DMS114 treated with DMSO at 0.1 percent for 48 hours (cell line): ENCODE measurements around the gene APC2.
"Not testable (repeated sequence)": the region's sequence is repeated elsewhere in the genome, so short reads cannot be mapped to it uniquely, and the experiment has no call there.

ENCODE experiments used
- DNase-seq: peaks from one replicate; lab custom pipeline; 2025; ENCODE audit not compliant: unreplicated experiment; lab: John Stamatoyannopoulos, UW

APC2 gene

GRCh38 chr19:1412323-1412923, 37.5 kb upstream of the APC2 start:
- no peak for DNase-seq

DNA sequence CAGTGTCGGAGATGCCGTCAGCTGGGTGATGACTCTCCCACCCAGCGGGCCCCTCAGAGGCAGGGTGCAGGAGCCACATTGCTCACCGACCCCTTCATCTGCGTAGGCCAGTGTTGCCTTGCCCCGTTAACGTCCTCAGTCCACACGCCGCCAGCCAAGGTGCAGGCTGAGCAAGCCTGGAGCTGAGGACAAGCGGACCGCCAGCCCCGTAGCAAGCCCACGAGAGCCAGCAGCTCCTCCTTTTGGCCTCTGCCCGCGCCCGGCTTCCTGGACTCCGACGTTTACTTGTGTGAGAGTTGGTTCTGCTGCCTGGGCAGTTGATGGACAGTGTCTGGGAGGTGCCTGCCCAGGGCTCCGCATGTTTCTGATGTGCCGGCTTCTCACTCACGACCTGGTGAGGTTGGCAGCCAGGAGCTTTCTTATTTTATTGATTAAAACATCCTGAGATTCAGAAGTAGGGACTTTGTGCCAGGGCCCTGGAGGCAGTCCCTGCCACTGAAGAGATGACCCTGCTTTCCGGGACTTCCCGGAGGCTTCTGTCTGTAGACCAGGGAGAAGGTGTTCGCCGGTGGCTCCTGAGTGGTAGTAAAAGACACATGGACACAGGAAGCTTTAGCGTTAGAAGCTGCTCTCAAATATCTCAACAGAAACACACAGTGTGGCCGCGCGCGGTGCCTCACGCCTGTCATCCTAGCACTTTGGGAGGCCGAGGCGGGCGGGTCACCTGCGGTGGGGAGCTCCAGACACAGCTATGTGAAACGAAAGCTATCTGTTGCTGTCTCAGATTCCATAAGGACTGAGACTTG, 36.7 kb upstream of the APC2 start:
- no peak for DNase-seq

DNA sequence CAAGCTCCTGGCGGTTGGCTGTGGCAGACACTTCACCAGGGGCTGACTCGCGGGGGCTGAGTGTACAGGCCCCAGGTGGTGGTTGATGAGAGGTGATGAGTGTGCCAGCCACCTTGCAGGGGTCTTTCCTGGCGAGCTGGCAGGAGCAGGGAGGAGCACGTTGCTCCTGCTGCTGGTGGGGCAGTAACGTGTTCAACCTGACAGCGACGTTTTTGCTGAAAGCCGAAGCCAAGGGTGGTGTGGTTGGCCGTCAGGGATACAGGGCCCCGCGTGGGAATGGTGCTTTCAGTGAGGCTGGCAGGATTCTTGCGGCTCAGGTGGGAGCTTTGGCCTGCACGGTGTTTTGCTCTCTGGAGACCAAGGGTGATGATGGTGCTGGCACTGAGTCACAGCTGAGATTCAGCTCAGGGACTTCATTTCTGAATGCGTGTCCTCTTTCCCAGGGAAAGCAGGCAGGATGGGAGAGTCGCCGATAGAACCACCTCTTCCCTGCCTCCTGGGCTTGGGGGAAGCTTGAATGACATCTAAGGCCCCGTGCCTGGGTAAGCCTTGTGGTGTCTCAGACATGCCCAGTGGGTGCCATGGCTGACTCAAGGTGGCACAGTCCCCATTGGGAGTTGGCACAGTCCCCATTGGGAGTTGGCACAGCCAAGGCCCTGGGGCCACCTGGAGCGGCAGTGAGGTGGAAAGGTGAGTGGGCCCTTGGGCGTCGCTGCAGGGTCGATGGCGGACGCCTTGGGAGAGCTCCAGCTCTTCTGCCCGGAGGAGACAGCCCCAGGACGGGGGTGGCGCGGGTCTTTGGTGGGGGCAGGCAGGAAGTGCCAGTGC, 33.7 kb upstream of the APC2 start:
- no peak for DNase-seq

DNA sequence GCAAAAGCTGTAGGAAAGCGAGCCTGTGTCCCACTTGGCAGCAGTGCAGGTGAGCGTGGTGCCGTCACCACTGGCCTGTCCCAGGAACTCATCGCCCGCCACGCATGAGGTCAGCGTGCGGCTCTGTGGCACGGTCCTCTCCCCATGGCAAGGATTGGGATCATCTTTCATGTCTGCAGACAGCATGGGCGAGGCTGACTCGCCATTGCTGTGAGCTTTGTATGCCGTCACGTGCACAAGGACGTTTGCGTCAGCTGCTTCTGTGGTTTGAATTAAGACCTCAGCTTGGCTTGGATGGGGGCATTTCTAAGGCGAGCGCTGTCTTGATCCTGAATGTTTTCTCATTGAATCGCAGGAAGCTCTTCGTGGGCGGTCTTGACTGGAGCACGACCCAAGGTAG, 32.8 kb upstream of the APC2 start:
- DNase-seq = no peak

DNA sequence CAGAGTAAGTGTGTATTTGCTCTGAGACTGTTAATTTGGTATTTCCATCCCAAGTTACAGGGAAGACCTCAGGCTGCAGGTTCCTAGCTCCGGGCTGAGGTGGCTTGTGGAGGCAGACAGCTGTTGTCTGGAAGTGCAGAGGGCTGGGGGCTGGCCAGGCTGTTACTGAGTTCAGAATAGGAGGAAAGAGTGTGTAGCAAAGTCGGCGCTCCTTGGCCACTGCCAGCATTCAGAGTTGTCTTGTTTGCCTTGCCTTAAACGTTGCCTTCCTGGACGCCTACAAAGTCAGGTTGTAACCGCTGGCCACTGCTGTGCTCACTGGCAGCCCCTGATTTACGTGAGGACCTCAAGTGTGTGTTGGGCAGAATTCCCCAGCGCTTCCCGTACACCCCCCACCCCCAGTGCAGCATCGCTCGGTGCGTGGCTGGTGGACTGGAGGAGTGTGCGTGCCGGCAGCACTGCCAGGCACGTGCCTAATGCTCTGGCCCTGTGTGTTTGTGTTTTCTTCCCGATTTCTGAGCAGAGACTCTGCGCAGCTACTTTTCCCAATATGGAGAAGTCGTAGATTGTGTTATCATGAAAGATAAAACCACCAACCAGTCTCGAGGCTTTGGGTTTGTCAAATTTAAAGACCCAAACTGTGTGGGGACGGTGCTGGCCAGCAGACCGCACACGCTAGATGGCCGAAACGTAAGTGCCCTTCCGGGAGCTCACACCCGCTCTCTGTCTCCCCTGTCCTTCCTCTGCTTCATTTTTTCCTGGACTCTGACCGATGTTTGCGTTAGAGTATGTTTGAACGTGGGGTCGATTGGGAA, 32.0 kb upstream of the APC2 start:
- no peak for DNase-seq

DNA sequence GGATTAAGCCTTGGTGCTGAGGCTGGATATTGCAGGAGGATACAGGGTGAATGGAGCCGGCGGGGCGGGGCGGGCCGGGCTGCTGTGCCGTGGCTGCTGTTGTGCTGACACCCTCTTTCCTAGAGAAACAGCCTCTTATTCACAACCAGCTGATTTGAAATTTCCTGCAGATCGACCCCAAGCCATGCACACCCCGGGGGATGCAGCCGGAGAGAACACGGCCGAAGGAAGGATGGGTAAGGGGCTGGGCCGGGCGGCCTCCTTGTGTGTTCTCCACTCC, 31.5 kb upstream of the APC2 start:
- DNase-seq = no peak

DNA sequence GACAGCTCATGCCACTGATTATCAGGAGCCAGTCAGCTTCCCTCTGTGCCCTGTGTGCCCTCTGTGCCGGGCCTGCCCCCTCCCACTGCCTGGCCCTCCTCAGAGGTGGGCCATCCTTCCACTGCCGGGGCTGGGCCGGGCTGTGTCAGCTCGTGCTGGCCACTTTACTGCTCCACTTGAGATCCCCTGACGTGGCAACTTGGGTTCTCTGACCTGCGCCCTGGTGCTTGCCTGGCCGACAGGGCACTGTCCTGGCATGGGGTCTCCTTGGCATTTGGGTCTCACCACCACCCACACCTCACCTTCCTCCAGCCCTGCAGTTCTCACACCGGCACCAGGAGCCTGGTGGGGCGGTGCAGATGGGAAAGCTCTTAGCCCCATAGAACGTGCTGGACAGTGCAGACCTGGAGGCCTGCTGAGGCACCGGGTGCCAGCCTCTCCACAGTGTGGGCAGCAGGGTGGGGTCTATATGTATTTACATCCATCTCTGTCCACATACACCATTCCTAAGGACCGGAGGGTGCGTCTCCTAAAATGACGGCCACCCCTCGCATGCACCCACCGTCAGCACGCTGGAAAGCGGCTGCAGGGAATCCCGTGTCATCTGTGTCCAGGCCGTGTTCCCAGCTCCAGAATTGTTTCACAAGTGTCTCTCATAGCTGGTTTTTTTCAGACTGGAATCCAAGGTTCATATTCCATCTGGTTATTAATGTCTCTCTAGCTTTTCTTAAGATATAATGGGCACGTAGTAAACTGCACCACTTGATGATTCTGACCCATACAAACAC, 30.8 kb upstream of the APC2 start:
- DNase-seq = no peak

GRCh38 chr19:1420085-1420484, 29.8 kb upstream of the APC2 start:
- not testable (repeated sequence) for DNase-seq

DNA sequence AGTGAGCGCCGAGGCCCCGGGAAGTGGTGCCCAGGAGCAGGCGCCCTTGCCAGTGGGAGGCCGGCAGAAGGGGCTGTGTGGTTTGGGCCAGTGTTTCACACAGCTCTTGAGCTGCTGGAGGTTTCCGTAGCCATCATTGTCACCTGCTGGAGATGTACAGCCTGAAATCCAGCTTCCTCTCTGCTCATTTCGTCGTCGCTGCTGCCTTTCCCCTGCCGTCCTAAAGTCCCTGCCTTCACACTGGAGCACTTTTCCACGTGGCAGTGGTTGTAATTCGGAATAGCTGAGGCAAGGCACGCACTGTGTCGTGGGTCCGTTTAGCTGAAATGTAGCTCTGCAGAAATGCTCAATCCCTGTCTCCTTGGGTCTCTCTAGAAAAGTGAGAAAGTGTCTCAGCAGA, 29.3 kb upstream of the APC2 start:
- no peak for DNase-seq

DNA sequence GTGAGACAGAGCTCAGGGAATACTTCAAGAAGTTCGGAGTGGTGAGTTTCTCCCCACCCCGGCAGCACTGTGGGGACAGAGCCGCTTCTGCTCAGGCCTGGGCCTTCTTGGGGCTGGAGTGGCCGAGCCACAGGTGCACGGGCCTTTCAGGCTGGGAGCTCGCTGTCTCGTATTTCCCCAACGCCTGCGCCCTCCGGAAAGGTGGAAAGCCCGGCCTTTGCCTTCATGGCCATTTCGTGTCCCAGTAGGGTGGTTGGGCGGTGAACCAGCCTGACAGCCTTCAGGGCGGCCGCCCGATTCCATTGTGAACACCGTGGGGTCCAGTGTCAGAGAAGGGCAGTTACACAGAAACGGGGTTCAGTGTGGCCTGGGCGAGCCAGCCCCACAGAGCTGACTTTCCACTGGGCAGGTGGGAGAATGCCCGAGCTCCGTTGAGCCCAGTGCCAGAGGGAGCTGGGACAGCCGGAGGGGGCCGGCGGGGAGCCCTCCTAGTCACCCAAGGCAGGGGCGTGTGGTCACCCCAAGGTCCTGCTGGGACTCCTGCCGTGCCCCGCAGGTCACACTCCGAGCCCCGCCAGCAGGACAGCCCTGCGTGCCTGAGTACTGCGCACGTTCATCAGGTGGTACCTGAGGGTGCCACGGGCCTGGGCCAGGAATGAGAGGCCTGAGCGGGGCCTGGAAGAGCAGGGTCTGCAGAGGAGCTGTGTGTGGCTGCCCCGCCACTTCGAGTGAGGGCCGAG, 28.5 kb upstream of the APC2 start:
- DNase-seq = no peak

DNA sequence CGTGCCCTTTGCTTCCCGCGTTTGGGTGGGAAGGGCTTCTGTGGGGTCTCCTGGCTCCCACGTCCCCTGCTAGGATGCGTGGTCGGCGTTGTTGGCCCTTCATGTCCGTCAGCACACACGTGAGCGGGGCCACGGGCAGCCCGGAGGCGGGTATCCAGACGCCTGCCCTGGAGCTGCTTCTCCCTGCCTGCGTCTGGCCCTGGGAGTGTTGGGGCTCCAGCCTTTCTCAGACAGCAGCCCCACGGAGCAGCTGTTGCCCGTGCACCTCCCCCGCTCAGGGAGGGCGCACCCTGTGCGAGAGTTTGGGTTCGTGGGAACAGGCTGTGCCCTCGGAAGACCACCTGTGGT, 28.0 kb upstream of the APC2 start:
- DNase-seq = no peak

GRCh38 chr19:1422360-1422759, 27.6 kb upstream of the APC2 start:
- no peak for DNase-seq

DNA sequence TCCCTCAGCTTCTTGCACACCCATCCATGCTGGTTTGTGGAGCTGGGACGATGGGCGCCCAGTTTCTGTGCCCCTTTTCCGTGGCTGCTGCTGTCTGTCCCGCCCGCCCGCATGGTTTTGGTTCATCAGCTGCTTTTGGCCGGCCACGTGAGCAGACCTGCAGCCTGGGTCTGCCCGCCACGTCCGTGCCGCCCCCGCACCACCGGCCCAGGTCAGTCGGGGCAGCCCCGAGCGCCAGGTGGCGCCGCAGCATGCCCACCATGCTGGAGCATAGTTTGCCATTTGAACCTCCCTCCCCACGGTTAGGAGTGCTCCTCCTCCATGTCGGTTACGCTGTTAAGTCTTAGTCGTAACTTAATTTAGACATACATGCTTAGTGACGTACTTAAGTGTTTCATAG, 27.0 kb upstream of the APC2 start:
- no peak for DNase-seq

DNA sequence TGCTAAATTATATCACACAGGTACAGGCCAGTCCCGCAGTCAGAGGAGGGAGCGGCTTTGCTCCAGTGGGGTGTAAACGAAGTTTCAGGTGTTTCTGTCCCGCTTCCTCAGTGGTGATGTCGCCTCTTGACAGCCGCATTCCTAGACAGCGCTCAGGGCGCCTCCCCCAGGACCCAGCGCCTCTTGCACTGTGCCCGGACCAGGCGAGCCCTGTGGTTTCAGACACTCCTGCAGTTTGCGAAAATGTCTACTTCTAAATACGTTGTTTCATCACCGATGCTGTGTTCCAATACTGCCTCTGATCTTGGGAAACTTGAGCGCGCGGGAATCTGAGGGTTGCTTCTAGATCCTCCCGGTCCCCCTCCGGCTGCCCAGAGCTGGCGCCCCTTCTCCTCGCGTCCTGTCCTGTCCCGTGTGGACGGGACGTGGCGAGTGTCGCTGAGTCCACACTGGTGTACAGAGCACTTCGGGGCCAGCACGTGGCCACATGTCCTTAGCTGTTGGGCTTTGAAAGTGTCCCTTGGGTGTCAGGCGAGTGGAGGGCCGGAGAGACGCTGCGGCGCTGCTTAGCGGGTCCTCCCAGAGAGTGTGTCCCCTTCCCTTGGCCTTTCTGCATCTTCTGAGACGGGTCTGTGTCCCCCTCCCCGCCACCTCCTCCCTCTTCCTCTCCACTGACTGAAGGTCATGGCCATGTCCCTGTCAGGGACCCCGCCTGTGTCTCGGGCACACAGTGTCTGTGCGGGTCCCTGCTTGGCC, 26.3 kb upstream of the APC2 start:
- DNase-seq = no peak

DNA sequence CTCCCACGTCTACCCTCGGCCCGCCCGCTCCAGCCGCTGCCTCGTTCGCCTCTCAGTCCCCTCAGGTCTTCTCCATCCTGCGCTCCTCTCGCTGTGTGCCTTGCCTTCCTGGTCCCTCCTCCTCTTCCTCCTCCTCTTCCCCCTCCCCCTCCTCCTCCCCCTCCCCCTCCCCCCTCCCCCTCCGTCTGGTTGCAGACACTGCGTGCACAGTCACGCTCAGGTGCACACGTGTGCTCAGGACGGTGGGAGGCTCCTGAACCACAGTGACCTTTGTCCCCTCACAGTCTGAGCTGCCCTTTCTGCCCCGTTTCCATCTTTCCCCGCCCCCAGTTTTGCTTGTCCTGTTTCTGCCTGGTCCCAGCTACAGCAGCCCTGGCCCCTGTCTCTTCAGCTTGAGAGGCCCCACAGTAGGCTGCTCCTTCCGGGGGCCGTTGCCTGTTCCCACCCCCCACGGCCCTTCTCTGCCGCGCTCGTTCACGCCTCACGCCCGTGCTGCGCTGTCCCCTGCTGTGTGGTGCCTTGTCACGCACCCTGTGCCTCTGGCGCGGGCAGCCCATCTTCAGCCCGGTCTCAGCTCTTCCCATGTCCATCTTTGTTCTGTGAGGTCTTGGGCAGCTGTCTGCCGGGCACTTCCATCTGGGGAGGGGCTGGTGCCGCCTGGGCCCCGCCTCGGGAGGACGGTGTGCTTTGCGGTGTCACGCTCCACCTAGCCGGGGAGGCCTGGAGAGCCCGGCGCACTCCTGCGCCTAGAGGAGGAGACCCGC, 25.5 kb upstream of the APC2 start:
- DNase-seq = no peak

DNA sequence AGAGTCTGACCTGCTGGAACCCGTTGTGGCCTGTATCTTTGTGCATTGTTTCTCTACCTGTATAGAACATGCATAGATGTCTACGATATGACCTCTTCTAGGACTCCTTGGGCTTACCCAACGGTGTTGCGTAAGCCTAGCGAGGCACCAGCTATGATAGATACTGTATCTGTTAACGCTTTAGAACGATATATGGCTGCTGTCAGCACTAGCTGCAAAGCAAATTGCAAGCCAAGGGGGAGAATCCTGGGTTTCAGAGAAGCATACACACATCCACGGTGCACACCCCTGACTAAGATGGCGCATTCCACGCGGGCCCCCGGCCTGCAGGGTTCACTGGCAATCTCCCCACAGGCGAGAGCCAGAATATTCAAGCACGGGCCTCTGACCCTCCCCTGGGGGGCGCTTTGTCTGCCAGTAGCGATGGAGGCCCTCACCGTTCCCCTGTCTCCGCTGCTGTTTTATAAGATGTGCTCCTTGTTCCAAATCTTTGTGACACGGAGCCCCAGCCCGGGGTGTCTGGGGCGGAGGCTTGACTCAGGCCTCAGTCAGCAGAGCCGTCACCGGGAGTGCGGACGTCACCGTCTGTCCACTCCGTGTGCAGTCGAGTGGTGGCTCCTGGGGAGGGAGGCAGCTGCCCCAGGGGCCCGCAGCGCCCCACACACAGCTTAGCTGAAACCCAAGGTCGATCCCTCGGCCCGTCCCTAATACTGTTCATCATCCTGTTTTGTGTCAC, 24.7 kb upstream of the APC2 start:
- no peak for DNase-seq

DNA sequence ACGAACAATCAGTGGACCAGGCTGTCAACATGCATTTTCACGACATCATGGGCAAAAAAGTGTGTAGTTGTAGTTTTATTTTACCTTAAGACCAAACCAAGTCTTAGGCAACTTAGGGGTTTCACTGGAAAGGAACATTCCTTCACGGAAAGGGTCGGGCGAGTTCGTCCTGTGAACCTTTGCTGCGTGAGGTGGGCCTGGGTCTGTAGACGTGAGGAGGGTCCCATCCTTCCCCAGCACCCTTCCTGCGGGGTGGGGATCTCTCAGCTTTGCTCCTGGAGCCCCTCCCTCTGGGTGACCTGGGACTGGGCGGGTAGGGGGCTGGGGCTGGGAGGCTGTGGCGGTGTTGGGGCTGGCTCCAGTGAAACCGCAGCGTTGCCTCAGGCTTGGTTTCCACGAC, 24.0 kb upstream of the APC2 start:
- DNase-seq = no peak

DNA sequence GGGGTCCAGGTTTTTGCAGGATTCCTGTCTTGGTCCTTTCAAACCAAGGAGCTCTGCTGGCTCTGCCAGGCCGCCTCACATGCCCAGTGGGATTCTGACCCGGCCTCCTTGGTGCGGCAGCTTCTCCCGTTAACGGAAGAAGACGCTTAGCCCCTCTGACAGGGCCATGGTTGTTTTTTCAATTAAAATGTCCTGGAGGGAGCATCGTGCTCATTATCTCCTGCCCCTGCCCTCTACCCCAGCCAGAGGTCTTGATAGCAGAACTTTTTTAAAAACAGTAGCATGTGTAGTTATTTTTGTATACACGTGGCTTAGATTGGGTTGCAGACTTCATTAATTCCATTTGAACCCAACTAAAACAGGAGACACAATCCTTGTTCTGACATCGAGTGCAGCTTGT, 23.2 kb upstream of the APC2 start:
- no peak for DNase-seq
